SIG-M5 treated with dmso at 0.1 percent for 504 hours (cell line): ENCODE data around the gene ATAD3A.

Experiments
- DNase-seq: peaks from one replicate; lab custom pipeline; 2025; ENCODE audit not compliant: unreplicated experiment; lab: John Stamatoyannopoulos, UW

ATAD3A gene

DNA sequence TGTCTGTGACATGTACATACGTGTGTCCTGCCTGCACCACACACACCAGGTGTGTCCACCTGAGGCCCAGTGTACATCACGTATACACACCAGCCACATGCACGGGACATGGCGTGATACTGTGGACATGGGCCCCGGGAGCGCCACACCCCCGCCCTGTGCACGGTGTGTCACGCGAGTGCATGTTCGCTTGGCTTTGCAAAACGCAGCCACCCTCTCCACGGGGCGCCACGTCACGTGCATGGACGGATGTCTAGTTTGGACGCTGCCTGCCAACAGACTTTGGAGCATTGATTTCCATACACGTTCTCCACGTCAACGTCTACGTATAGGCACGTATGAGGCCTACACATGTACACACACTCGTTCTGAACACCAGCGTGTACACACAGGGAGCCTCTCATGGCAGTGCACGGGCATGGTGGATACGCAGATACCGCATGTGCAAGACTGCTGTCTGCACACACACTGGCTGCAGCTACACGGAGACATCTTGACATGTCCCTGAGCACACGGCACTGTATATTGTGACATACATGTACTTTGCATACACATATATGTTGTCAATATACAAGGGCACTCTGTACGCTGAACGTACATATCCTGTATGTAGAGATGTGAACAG is 25.8 kb downstream of the ATAD3A start:
- no peak for DNase-seq

DNA sequence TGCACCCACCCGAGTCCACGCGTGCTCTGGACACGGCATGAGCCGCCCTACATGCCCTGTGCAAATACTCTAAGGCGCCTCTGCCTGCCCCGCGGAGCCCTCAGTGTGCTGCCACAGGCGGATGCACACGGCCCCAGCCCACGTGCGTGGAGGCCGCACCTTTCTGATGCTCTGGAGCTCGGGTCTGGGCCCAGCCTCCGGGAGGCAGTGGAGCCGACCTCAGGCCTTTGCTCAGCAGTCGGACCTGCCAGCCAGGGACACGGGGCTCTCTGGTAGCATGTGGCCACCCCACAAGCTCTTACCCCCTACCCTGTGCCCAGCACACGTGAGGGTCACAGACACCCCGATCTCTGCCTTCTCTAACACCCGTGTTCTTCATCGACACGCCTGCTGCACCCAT is 26.4 kb downstream of the ATAD3A start:
- DNase-seq, result no peak

GRCh38 chr1:1538989-1539309 is 27.0 kb downstream of the ATAD3A start:
- DNase-seq, result no peak

GRCh38 chr1:1539310-1540089 is 27.5 kb downstream of the ATAD3A start:
- no peak for DNase-seq

DNA sequence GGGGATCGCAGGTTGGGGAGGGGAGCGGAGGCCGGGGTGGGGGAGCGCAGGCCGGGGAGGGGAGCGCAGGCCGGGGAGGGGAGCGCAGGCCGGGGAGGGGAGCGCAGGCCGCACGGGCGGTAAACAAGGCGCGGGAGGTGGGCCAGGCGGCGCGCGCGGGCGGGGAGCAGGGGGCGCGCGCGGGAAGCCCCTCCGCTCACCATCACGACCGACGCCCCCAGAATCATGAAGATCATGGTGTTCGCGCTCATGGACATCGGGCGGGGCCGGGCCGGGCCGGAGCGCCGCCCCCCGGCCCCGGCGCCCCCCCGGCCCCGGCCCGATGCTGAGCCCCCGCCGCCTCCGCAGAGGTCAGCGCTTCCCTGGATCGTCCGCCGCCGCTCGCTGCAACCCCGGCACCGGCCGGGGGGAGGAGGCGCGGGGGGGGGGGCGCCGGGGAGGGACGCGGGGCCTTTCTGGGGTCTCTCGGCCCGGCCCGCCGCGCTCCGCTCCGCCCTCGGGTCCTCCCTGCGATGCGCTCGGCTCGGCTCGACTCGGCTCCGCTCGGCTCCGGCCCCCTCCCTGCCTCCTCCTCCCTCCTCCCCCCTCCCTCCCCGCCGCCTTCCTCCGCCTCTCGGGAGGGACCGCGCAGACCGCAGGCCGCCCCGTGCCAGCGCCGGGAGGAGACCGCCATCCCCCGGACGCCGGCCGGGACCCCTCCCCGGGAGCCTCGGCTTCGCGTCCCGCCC is 28.3 kb downstream of the ATAD3A start, which contains the start of gene TMEM240:
TSS of gene TMEM240 (minus strand) at position 535 of the 728 bp plus-strand sequence. CDS start at position 257, 278 bp downstream.
- DNase-seq, result no peak

GRCh38 chr1:1540818-1541628 is 29.1 kb downstream of the ATAD3A start:
- no peak for DNase-seq

- no peak for DNase-seq
Measured at GRCh38 chr1:1541956-1542765, 30.2 kb downstream of the ATAD3A start.

DNA sequence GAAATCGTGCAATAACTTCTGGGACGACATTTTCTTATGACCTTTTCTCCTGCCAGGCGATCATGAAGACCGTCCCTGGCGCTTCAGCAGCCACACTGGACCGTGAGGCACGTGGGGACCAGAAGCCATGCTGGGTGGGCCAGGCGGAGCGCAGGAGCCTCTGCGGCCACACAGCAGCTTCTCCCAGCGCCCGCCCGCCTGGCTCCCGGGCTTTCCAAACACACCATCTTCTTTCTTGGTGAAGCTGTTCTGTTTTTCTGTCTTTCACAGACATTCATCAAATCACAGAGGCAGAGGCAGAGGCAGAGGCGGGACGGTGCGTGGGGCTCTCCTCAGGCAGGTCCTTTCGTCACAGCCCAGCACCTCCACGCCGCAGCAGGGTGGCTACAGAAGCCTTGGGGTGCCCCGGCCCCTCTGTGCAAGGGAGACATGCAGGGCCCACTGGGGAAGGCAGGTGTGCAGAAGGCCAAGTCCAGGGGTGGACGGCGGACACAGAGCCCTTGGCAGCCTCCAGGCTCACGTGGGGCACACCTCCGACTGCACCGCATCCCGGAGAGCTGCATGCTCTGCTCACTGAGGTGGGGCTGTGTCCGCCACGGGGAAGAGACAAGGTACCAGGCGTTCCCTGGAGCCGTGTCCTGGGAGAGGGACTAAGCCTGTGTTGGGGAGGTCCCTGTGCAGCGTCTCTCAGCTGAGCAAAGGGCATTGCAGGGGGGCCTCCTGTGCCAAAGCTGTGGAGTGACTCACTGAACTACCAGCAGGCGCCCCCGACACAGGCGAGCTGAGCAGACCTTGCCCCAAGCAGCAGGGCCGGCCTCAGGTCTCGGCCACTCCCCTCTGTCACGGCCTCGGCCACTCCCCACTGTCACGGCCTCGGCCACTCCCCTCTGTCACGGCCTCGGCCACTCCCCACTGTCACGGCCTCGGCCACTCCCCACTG is 31.1 kb downstream of the ATAD3A start:
- DNase-seq, result no peak

GRCh38 chr1:1543706-1544099 is 31.7 kb downstream of the ATAD3A start:
- DNase-seq, result no peak

- no peak for DNase-seq
Measured at GRCh38 chr1:1544544-1544943, 32.6 kb downstream of the ATAD3A start.

DNA sequence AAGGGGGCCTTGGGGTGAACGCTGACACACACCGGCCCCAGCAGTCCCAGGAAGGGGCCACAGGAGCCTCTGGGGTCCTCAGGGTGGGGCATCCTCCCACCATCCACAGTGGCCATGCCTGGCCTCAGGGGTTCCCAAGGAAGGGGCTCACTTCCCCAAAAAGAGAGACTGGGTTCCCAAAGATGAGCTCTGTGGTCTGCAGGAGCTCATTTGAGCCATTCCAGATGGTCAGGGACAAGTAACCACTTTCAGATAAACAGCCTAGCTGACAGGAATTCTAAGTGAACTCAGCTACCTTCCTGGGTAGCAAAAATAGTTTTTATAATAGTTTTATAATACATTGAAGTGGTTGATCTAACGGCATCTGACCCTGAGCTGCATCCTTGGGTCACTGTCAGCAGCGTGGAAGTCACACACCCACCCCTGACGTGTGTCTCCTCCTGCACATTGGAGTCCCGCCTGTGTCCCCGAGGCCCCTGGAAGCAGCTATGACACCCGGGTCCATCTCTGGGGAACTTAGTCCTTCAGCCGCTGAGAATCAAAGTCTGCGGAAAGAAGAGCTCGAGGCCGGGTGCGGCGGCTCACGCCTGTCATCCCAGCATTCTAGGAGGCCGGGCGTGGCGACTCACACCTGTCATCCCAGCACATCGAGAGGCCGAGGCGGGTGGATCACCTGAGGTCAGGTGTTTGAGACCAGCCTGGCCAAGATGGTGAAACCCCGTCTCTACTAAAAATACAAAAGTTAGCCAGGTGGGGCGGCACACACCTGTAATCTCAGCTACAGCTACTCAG is 34.2 kb downstream of the ATAD3A start:
- no peak for DNase-seq

DNA sequence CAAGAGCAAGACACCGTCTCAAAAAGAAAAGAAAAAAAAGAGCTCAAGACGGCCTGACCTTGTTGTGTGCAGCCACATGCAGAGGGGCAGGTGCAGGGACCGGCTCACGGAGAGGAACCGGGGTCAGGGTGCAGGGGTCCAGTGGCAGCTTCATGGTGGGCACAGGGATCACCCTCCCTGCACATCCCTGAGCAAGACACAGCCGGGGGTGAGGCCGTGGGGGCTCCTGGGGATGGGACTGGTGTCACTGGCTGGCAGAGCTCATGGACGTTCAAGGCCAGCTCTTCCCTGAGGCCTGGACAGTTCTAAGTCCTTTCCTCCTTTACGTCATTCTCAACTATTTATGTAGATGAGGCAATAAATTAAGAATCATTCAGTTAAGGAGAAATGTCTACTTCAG is 35.0 kb downstream of the ATAD3A start:
- no peak for DNase-seq

DNA sequence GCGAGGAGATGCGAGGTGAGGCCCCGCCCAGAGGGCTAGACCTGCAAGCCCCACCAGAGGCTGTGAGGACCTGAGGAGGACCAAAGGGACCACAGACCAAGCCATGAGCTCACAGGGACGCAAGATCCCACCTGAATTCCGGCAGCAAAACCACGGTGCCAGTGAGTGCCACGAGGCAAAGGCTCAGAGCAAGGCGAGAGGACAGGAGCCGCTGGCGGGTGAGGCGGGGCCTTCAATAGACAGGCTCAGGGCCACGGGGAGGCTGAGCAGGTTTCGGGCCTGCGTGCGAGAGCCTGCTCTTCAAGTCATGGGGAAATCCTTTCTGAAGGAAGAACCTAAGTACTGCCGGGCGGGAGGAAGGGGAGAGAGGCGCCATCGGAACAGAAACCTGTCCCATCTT is 35.5 kb downstream of the ATAD3A start:
- DNase-seq, result no peak

DNA sequence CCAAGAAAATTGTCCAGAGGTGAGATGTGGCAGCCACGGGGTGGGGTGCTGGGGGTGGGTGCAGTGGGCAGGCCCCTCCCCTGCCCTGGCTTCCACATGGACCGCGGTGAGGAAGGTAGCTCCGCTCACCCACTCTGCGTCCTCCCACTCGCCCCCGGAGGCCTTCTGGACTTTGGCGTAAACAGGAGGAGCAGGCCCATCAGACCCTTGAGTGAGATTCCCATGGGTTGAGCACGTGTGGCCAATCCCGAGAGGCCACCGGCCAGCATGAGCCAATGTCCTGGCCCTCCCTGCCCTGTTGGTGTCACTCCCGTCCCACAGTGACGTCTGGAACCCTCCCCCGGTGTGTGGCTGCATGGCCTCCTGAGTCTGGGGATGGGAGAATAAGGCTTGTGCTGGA is 36.6 kb downstream of the ATAD3A start:
- no peak for DNase-seq

DNA sequence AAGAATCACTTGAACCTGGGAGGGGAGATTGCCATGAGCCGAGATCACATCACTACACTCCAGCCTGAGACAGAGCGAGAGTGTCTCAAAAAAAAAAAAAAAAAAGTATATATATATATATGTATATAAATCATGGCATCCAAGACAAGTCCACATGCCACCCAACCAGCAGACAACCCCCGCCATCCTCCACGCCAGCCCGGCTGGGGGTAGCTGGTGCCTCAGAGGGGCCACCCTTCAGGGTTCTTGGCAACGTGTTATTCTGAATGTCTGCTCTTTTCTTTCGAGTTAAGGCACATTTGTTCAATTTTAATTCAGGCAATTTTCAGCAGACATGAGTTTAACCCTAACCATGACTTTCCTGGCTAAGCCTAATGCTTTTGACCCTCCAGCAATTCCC is 38.1 kb downstream of the ATAD3A start:
- DNase-seq, result no peak

- no peak for DNase-seq
Measured at GRCh38 chr1:1550591-1551432, 38.9 kb downstream of the ATAD3A start.

DNA sequence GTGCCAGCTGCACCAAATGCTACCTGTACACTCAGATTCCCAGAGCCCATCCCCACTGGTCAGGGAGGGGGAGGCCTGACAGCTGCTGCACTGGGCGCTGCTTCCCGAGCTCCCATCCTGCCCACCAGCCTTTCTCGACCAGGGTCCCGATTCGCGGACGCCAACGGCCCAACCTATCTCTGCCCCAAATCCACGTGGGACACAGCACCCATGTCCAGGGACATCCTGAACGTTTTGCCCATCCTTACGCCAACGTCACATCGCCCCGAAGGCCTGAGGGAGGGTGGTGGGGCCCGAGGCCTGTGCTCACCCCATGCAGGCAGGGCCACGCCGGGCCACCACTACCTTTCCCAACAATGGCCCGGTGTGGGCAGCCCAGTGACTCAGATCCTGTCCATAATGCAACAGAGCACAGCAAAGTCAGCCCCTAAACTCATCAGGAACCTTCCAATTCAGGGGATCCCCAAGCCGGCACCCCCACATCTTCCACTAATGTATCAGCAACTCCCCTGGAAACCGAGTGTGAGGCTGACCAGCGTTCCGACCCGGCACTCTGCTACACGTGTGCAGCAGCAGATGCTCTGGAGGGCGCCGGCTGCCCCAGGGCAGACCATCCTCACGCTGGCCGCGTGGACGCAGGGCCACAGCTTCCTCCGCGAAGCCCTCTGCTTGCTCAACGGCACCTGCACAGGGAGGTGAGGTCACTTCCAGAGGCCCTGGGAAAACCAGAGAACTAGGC is 39.7 kb downstream of the ATAD3A start:
- DNase-seq, result no peak
